HepG2 (cell line): ENCODE results near the gene REPIN1. TPM values are rescaled to one million over a fixed set of nuclear protein-coding genes. Genes with fewer than 3 reads are reported as not detected.

Source experiments
- ATF6 ChIP-seq: sonication (generic); formaldehyde crosslinking; conservative IDR thresholded peaks from 2 replicates; pipeline ENCODE4 v1.4.0; 2020; ENCODE audit warnings: missing genetic modification reagents
- CENPX ChIP-seq: sonication (generic); formaldehyde crosslinking; IDR thresholded peaks from 2 replicates; pipeline ENCODE4 v1.9.0; 2021; ENCODE audit warnings: mild to moderate bottlenecking, missing genetic modification reagents, moderate library complexity
- FOXC1 ChIP-seq: sonication (generic); formaldehyde crosslinking; IDR thresholded peaks from 2 replicates; pipeline ENCODE4 v1.8.0; 2022; ENCODE audit warnings: mild to moderate bottlenecking, missing genetic modification reagents, borderline replicate concordance
- MYC ChIP-seq: sonication (generic); formaldehyde crosslinking; IDR thresholded peaks from 2 replicates; pipeline ENCODE4 v1.9.0; 2021; ENCODE audit warnings: missing genetic modification reagents, borderline replicate concordance
- NCOR1 ChIP-seq: fragments of 200-600 bp; sonication (generic); IDR thresholded peaks from 2 replicates; pipeline ENCODE4 v1.7.0; 2017; ENCODE audit warnings: antibody characterized with exemption, low read length, borderline replicate concordance
- PHF8 ChIP-seq: sonication (generic); formaldehyde crosslinking; IDR thresholded peaks from 2 replicates; pipeline ENCODE4 v1.5.0; 2020; ENCODE audit warnings: missing genetic modification reagents
- RAD21 ChIP-seq: fragments of 450-650 bp; formaldehyde crosslinking; IDR thresholded peaks from 2 replicates; pipeline ENCODE4 v1.5.0; 2020; ENCODE audit warnings: mild to moderate bottlenecking
- SIN3B ChIP-seq: fragments of 150-350 bp; IDR thresholded peaks from 2 replicates; pipeline ENCODE4 v1.6.1; 2014; ENCODE audit warnings: low read length
- SKIL ChIP-seq: sonication (generic); formaldehyde crosslinking; IDR thresholded peaks from 2 replicates; pipeline ENCODE4 v1.8.0; 2022; ENCODE audit warnings: missing genetic modification reagents, mild to moderate bottlenecking, moderate library complexity, borderline replicate concordance
- SNRNP70 ChIP-seq: fragments of 200-400 bp; formaldehyde crosslinking; IDR thresholded peaks from 2 replicates; pipeline ENCODE4 v1.6.1; 2017; ENCODE audit warnings: mild to moderate bottlenecking, low read depth, low read length, moderate library complexity
- ZFAT ChIP-seq: sonication (generic); formaldehyde crosslinking; conservative IDR thresholded peaks from 2 replicates; pipeline ENCODE4 v1.8.1; 2023; ENCODE audit warnings: missing genetic modification reagents, inconsistent platforms
- ZFP91 ChIP-seq: sonication (generic); formaldehyde crosslinking; IDR thresholded peaks from 2 replicates; pipeline ENCODE4 v1.9.0; 2022; ENCODE audit warnings: missing genetic modification reagents, mild to moderate bottlenecking, borderline replicate concordance
- ZNF530 ChIP-seq: sonication (generic); formaldehyde crosslinking; IDR thresholded peaks from 2 replicates; pipeline ENCODE4 v1.5.0; 2020; ENCODE audit warnings: low read depth, mild to moderate bottlenecking, missing genetic modification reagents
- ZNF609 ChIP-seq: sonication (generic); formaldehyde crosslinking; IDR thresholded peaks from 2 replicates; pipeline ENCODE4 v1.4.0; 2020; ENCODE audit warnings: mild to moderate bottlenecking, missing genetic modification reagents, borderline replicate concordance
- ZSCAN5A ChIP-seq: sonication (generic); formaldehyde crosslinking; IDR thresholded peaks from 2 replicates; pipeline ENCODE4 v1.8.0; 2022; ENCODE audit warnings: mild to moderate bottlenecking, missing genetic modification reagents, borderline replicate concordance
- polyA plus RNA-seq, 8 experiments: library from polyadenylated mRNA; depleted of rRNA in 3 of 8; stranded (reverse) in 7 of 8; unstranded in 1 of 8; fragments of >200 nt; fragmentation: Illumina TruSeq in 4 of 8; extraction: Trizol in 4 of 8; gene quantifications; 2 replicates each; pipeline versions ENCODE4 v1.2.1 to v1.2.3, GENCODE V29; 2011 to 2016; ENCODE audit warnings: low read depth in 4 of 8, missing spikeins in 1 of 8, mixed read lengths in 1 of 8; ENCODE audit not compliant: insufficient read depth in 1 of 8
- total RNA-seq, 5 experiments: library from RNA; depleted of rRNA; stranded (reverse); fragments of >200 nt; fragmentation: Illumina TruSeq; extraction: Trizol; gene quantifications; 2 replicates each; pipeline ENCODE4 v1.2.3, GENCODE V29; 2016; ENCODE audit warnings: low read depth in 1 of 5

Gene REPIN1
- total and polyA plus RNA-seq, 2 of the 13 experiments (the other 11 are each of a cell fraction or from before 2014, with no cell fraction given), result 69.9 to 108 TPM

GRCh38 chr7:150340024-150340749, 28.4 kb upstream of the REPIN1 start (continued):
- TF ChIP-seq ZNF609 (CRISPR knock-in tag), result no peak
- no peak for TF ChIP-seq SIN3B
- TF ChIP-seq ATF6 (CRISPR knock-in tag), result no peak
- TF ChIP-seq ZFAT (CRISPR knock-in tag), result no peak
- peak; percentile 48; the same call in 1 of the 2 replicates for TF ChIP-seq MYC
- TF ChIP-seq SKIL (CRISPR knock-in tag), result peak; percentile 40; the same call in 1 of the 2 replicates
- no peak; the same call in 1 of the 2 replicates for TF ChIP-seq RAD21 (CRISPR knock-in tag)
- TF ChIP-seq CENPX (CRISPR knock-in tag), result no peak
- TF ChIP-seq ZSCAN5A (CRISPR knock-in tag), result no peak
- TF ChIP-seq ZFP91 (CRISPR knock-in tag), result no peak; the same call in 1 of the 2 replicates
- TF ChIP-seq PHF8 (CRISPR knock-in tag), result peak; percentile 18; the same call in 1 of the 2 replicates
- TF ChIP-seq ZNF530 (CRISPR knock-in tag), result 0 out of 2 replicates have a peak, but pooled peaks have one; percentile 5
- no peak for TF ChIP-seq NCOR1
- no peak for TF ChIP-seq FOXC1 (CRISPR knock-in tag)
- no peak for TF ChIP-seq SNRNP70
